Measurements from ENCODE around the gene PITX2.
A peak's percentile ranks its signal among the peaks of the same experiment; 100 is the strongest.

Gene PITX2

DNA sequence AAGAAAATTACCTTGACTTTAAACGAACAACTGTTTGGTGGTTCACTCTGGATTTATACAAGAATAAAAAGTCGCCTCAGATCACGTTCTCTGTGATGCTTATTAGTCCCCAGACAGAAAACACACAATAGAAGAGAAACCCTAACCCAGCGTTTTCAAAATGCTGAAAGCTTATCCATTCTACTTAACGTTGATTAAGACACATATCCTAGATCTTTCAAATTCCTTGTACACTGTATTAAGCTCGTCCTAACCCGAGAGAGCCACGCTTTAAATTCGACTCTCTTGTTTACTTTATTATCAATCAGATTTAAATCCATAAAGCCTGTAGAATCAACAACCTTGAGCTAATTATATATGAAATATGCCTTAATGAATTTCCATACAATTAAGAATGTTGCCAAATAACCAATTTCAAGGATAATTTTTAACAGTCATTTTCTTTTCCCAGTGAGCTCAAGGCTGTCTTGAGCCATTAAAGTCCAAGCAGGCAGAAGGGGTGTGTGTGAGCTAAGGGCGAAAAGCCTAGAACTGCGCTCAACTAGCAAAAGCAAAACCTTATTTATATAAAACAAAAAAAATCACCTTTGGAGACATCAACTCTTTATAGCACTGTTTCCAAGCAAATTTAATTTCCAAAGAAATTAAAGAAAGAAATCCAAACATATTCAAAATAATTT is 981 bp upstream of the PITX2 start:
- H3K4me3 ChIP-seq (ENCODE audit: low read length), result no peak overlapping the region
- no peak for DNase-seq (ENCODE audit: low read depth)
- TF ChIP-seq, protein P1, sequence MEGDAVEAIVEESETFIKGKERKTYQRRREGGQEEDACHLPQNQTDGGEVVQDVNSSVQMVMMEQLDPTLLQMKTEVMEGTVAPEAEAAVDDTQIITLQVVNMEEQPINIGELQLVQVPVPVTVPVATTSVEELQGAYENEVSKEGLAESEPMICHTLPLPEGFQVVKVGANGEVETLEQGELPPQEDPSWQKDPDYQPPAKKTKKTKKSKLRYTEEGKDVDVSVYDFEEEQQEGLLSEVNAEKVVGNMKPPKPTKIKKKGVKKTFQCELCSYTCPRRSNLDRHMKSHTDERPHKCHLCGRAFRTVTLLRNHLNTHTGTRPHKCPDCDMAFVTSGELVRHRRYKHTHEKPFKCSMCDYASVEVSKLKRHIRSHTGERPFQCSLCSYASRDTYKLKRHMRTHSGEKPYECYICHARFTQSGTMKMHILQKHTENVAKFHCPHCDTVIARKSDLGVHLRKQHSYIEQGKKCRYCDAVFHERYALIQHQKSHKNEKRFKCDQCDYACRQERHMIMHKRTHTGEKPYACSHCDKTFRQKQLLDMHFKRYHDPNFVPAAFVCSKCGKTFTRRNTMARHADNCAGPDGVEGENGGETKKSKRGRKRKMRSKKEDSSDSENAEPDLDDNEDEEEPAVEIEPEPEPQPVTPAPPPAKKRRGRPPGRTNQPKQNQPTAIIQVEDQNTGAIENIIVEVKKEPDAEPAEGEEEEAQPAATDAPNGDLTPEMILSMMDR (conservative IDR thresholded peaks at IDR 0.05; ENCODE audit: low read depth, low read length), result no peak

DNA sequence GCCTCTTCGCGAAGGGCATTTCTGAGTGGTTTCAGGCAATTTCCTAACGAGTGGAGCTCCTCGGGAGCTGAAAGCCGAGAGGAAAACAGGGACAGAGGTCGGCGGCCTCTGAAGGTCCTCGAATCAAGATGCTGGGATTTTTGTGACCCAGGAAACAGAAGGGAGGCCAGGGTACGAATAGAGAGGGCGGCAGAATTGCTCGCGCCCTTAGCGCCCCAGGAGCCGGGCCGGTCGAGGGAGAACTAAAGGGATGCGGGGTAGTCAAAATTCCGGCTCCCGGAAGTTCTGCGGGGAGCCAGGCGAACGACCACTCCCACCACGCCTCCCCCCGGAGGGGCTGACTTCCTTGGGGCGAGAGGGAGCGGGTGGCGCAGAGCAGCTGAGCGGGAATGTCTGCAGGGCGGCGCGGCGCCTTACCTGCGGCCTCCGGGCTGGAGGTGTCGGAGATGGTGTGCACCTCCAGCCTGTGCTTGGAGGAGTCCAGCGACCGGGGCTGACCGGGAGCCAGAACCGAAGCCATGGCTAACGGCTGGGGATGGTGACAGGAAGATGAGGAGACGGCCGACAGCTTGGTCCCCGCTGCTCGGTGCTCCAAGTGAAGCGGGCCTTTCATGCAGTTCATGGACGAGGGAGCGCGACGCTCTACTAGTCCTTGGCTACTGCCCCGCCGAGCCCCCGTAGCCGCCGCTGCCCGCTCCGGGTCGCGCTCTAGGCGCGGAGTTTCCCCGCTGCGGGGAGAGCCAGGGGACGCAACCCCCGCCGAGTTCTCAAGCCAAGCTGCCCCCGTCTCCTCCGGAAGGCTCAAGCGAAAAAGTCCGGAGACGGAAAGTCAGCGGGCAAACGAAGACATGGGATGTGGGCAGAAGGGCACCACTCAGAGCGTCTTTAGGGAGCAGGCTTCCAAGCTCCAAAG is 782 bp downstream of the PITX2 start:
- TF ChIP-seq, protein P1 (conservative IDR thresholded peaks at IDR 0.05; ENCODE audit: low read depth, low read length), result no peak
- H3K4me3 ChIP-seq (ENCODE audit: low read length), result peak overlapping the region; percentile 43
- DNase-seq (ENCODE audit: low read depth), result no peak

DNA sequence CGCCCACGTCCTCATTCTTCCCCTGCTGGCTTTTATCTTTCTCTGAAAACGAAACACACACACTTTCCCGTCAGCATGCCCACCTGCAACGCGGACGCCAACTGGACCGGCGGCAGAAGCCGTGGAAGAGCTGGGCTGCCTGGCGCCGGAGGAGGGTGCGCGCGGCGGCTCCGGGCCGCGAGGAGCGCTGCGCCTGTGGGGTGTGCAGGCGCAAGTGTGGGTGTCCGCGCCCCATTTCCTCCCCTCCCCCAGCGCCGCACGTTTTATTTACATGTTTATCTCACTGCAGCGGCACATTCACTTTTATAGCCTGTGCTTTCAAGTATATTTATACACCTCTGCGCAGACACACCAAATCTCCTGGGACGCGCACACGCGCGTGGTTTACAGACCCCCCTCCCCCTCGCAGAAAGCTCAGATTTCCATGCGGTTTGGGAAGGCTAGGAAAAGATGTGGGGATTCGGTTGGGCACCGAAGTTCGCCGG is 1.5 kb downstream of the PITX2 start:
- no peak for DNase-seq (ENCODE audit: low read depth)
- no peak overlapping the region for H3K4me3 ChIP-seq (ENCODE audit: low read length)
- TF ChIP-seq, protein P1 (conservative IDR thresholded peaks at IDR 0.05; ENCODE audit: low read depth, low read length), result no peak

DNA sequence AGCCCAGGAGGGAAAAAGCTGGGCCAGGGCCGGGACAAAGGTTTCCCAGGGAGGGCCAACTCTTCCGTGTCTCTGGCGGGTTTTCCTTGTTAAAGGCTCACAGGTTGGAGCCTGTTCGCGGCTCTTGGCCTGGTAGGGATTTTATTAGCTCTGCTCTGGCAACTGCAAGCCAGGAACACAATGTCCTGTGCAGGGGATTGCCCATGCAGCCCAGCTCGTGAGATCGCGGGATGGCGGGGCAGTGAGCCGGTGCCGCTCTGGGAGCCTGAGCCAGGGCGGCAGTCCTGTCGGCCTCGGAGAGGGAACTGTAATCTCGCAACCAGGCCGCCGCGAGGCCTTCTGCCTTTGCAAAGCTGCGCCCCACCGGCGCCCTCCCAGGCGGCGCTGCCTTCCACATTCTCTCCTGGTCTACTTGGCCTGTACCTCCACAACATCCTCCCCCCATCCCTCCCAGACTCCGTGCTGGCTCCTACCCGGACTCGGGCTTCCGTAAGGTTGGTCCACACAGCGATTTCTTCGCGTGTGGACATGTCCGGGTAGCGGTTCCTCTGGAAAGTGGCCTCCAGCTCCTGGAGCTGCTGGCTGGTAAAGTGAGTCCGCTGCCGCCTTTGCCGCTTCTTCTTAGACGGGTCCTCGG is 2.1 kb downstream of the PITX2 start:
- DNase-seq (ENCODE audit: low read depth), result no peak
- TF ChIP-seq, protein P1 (conservative IDR thresholded peaks at IDR 0.05; ENCODE audit: low read depth, low read length), result peak; percentile 36
- H3K4me3 ChIP-seq (ENCODE audit: low read length), result no peak overlapping the region

DNA sequence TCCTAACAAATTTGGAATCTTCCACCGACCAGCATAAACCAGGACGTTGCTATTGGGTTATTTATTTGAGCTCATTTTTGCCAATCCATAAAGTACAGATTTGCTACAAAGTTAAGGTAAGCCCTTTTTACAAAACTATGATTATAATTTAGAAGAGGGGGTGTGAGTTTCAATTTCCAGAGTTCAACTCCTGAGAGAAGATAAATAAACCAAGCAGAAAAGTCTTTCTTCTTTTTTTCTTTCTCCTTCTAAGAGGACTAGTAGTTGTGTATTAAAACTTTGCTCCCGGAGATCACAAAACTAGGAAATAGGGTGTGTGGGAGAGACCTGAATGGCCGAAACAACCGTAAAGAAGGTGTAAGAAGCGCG is 2.6 kb downstream of the PITX2 start:
- H3K4me3 ChIP-seq (ENCODE audit: low read length), result no peak overlapping the region
- DNase-seq (ENCODE audit: low read depth), result no peak
- TF ChIP-seq, protein P1 (conservative IDR thresholded peaks at IDR 0.05; ENCODE audit: low read depth, low read length), result no peak

DNA sequence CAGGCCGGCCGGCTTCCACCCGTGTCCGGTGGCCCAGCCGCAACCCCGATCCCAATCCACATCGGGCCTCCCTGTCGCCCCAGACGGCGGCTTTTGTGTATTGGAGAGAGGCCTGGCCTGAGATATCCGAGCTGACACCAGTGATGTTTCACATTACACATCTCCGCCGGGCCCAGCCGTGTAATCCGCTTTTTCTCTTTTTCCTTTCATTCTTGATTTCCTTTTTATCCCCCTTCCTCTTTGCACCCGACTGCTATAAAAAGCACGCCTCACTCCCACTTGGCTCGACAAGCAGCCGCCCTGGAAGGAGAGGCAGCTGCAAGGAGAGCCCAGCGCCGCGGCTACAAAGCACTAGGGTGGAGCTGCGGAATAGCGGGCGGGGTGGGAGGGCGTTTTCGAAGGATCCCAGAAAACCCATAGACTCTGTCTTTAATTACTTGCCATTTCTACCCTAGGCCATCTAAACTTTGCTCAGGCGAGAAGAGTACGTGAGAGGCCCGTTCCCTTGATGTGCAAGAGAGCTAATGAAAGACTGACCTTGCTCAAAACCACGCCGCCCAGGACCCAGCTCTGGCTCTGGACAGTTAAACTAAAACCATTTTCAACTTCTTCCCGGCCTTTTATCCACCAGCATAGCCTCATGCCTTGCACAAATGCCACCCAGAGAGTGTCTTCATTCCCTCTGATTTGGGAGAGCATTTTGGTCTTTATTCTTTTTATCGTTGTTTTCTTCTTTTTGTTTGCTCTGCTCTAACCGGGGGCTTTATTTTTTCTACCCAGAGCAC is 3.2 kb downstream of the PITX2 start:
- TF ChIP-seq, protein P1 (conservative IDR thresholded peaks at IDR 0.05; ENCODE audit: low read depth, low read length), result no peak
- H3K4me3 ChIP-seq (ENCODE audit: low read length), result no peak overlapping the region
- DNase-seq (ENCODE audit: low read depth), result no peak

Measured in retinal pigment epithelial cell (primary cell).